GM12878 (cell line): ENCODE data around the gene TTYH1. TPM values are rescaled to one million over a fixed set of nuclear protein-coding genes. Genes with fewer than 3 reads are reported as not detected.

Experiments
- ATAC-seq: fragments of 200-7000 bp; cut with Tn5 transposase; 3 replicates; pipeline ENCODE4 v1.9.1; 2020; ENCODE audit warnings: mild to moderate bottlenecking, moderate library complexity
- BruUV-seq: library from RNA; stranded (reverse); fragments of 400-500 nt; replicated peaks from 2 replicates; lab custom pipeline; 2021; lab: Mats Ljungman, UMichigan
- CTCF ChIA-PET: fragments of 300-600 bp; sonication (Branson Sonifier 250); formaldehyde crosslinking; extraction: SDS; loops from one replicate; lab custom pipeline; 2021; ENCODE audit warnings: inconsistent platforms; lab: Yijun Ruan, JAX
- POLR2A ChIA-PET: fragments of 350-600 bp; formaldehyde crosslinking; extraction: SDS; loops from one replicate; lab custom pipeline; 2021; ENCODE audit warnings: inconsistent platforms; lab: Charles Lee
- RAD21 ChIA-PET: fragments of 300-600 bp; sonication (Branson Sonifier 250); formaldehyde crosslinking; loops from one replicate; lab custom pipeline; 2023; ENCODE audit warnings: antibody characterized with exemption; ENCODE audit not compliant: unreplicated experiment; lab: Charles Lee
- SMC1A ChIA-PET: fragments of 300-600 bp; sonication (Branson Sonifier 250); formaldehyde crosslinking; loops from one replicate; lab custom pipeline; 2023; ENCODE audit not compliant: unreplicated experiment, uncharacterized antibody; lab: Charles Lee
- DNase-seq: peaks from one replicate; pipeline ENCODE4 v3.0.0-alpha.2; 2011; ENCODE audit warnings: low read depth, low spot score
- FAIRE-seq: peaks from 3 replicates; lab custom pipeline; 2011; peaks lifted over from hg19 to GRCh38; lab: Jason Lieb, UNC
- H2AFZ ChIP-seq: 2 replicates; pipeline ENCODE4 v1.6.0; 2011; ENCODE audit warnings: low read depth, low read length, control low read depth; ENCODE audit not compliant: control insufficient read depth
- H3K27ac ChIP-seq: 2 replicates; pipeline ENCODE4 v1.5.1; 2011; ENCODE audit warnings: control low read depth; ENCODE audit not compliant: control insufficient read depth, insufficient read depth
- H3K27me3 ChIP-seq, 2 experiments: replicated peaks in 1 of 2; 2 replicates each; pipeline versions ENCODE4 v1.6.0 to v1.6.1; 2011; ENCODE audit warnings: low read length in 1 of 2; ENCODE audit not compliant: control insufficient read depth in 2 of 2, insufficient read depth in 2 of 2
- H3K36me3 ChIP-seq, 2 experiments: 2 replicates each; pipeline ENCODE4 v1.5.1; 2011; ENCODE audit warnings: low read length in 1 of 2; ENCODE audit not compliant: control insufficient read depth in 2 of 2, insufficient read depth in 2 of 2
- H3K4me1 ChIP-seq: 2 replicates; pipeline ENCODE4 v1.6.1; 2011; ENCODE audit warnings: mild to moderate bottlenecking, low read length, moderate library complexity, mixed read lengths; ENCODE audit not compliant: control insufficient read depth, insufficient read depth
- H3K4me2 ChIP-seq: 2 replicates; pipeline ENCODE4 v1.6.0; 2011; ENCODE audit warnings: control low read depth; ENCODE audit not compliant: control insufficient read depth, insufficient read depth
- H3K4me3 ChIP-seq: fragments of 200-600 bp; sonication (generic); 2 replicates; pipeline ENCODE4 v1.5.1; 2016
- H3K79me2 ChIP-seq: 2 replicates; pipeline ENCODE4 v1.6.0; 2011; ENCODE audit warnings: low read length; ENCODE audit not compliant: control insufficient read depth, insufficient read depth
- H3K9ac ChIP-seq: 2 replicates; pipeline ENCODE4 v1.8.0; 2011; ENCODE audit warnings: low read length, control low read depth, mixed read lengths; ENCODE audit not compliant: control insufficient read depth, insufficient read depth
- H3K9me3 ChIP-seq: replicated peaks from 3 replicates; pipeline ENCODE4 v1.5.1; 2011; ENCODE audit warnings: mild to moderate bottlenecking, low read length; ENCODE audit not compliant: control insufficient read depth, insufficient read depth
- H4K20me1 ChIP-seq: 2 replicates; pipeline ENCODE4 v1.6.0; 2011; ENCODE audit not compliant: control insufficient read depth, insufficient read depth
- ATF7 ChIP-seq: fragments of 450-650 bp; IDR thresholded peaks from 2 replicates; pipeline ENCODE4 v1.6.1; 2016; ENCODE audit warnings: low read depth, mild to moderate bottlenecking
- ESRRA ChIP-seq: IDR thresholded peaks from 2 replicates; pipeline ENCODE4 v1.6.1; 2012; ENCODE audit warnings: mild to moderate bottlenecking, low read length, improper control_type of control experiment
- HCFC1 ChIP-seq: fragments of 150-350 bp; IDR thresholded peaks from 2 replicates; pipeline ENCODE4 v1.6.1; 2014; ENCODE audit warnings: low read length
- KDM1A ChIP-seq: fragments of 200-600 bp; sonication (generic); IDR thresholded peaks from 2 replicates; pipeline ENCODE4 v1.6.1; 2016; ENCODE audit warnings: borderline replicate concordance
- MYC ChIP-seq: IDR thresholded peaks from 2 replicates; pipeline ENCODE4 v1.6.1; 2011; ENCODE audit warnings: mild to moderate bottlenecking, low read length, moderate library complexity, inconsistent platforms; ENCODE audit not compliant: insufficient read depth, insufficient replicate concordance, insufficient read length, severe bottlenecking
- RB1 ChIP-seq: fragments of 450-650 bp; formaldehyde crosslinking; IDR thresholded peaks from 2 replicates; pipeline ENCODE4 v1.6.1; 2017; ENCODE audit warnings: mild to moderate bottlenecking, borderline replicate concordance
- RUNX3 ChIP-seq: IDR thresholded peaks from 2 replicates; pipeline ENCODE4 v1.6.1; 2012; ENCODE audit warnings: low read length, inconsistent platforms
- SRF ChIP-seq, 2 experiments: IDR thresholded peaks; 2 replicates each; pipeline ENCODE4 v1.6.1; 2011; ENCODE audit warnings: low read depth in 2 of 2, low read length in 2 of 2, mild to moderate bottlenecking in 1 of 2, moderate library complexity in 1 of 2
- SUPT20H ChIP-seq: IDR thresholded peaks from 2 replicates; pipeline ENCODE4 v1.6.1; 2011; ENCODE audit warnings: low read depth, mild to moderate bottlenecking, low read length, moderate library complexity, borderline replicate concordance; ENCODE audit not compliant: control insufficient read depth
- SUZ12 ChIP-seq: fragments of 200-600 bp; sonication (generic); IDR thresholded peaks from one replicate; pipeline ENCODE4 v1.6.1; 2018; ENCODE audit warnings: antibody characterized with exemption, mild to moderate bottlenecking; ENCODE audit not compliant: unreplicated experiment
- TCF7 ChIP-seq: IDR thresholded peaks from 2 replicates; pipeline ENCODE4 v1.6.1; 2014; ENCODE audit warnings: antibody characterized with exemption, borderline replicate concordance
- ZZZ3 ChIP-seq: IDR thresholded peaks from 2 replicates; pipeline ENCODE4 v1.6.1; 2011; ENCODE audit warnings: low read depth; ENCODE audit not compliant: control insufficient read depth, insufficient read length
- WGBS: methylation state at CpG from one replicate; pipeline ENCODE4 v1.1.6; 2016; ENCODE audit warnings: low lambda C conversion rate; ENCODE audit not compliant: insufficient replicate concordance, insufficient coverage; ENCODE audit errors: missing lambda C conversion rate; 5-methylcytosine and 5-hydroxymethylcytosine counted together
- in situ Hi-C: fragments of 300-500 bp; cut with MboI; formaldehyde crosslinking; loops from 9 replicates; pipeline ENCODE4 v1.14.3; 2018; ENCODE audit warnings: mixed read lengths
- intact Hi-C: fragments of 100-400 bp; cut with micrococcal nuclease; formaldehyde crosslinking; loops from one replicate; pipeline ENCODE4 v1.14.2; 2022; ENCODE audit not compliant: unreplicated experiment
- polyA plus RNA-seq, 11 experiments: library from polyadenylated mRNA; depleted of rRNA in 4 of 11; unstranded in 6 of 11; stranded (reverse) in 5 of 11; fragments of >200 nt; fragmentation: Nextera tagmentation in 4 of 11; fragmentation: Illumina TruSeq in 1 of 11; extraction: Ambion mirVana in 4 of 11; extraction: Trizol in 1 of 11; gene quantifications; 1 replicate in 1 of 11; 2 replicates in 10 of 11; pipeline versions ENCODE4 v1.2.1 to v1.2.3, GENCODE V29; 2011 to 2016; ENCODE audit warnings: inconsistent platforms in 2 of 11, missing spikeins in 2 of 11, low read depth in 1 of 11
- total RNA-seq, 4 experiments: library from RNA; depleted of rRNA in 3 of 4; stranded (reverse); fragments of >200 nt in 3 of 4; fragmentation: Illumina TruSeq in 1 of 4; extraction: Trizol in 1 of 4; gene quantifications; 2 replicates each; pipeline versions ENCODE4 v1.2.1 to v1.2.3, GENCODE V29; 2013 to 2021

TTYH1 gene
- total and polyA plus RNA-seq, 10 of the 15 experiments (the other 5 are each of a cell fraction or from before 2014, with no cell fraction given): 0.01 to 0.36 (median 0.09) TPM; not detected in 3

- TF ChIP-seq HCFC1: no peak
- TF ChIP-seq KDM1A: no peak
- no peak for TF ChIP-seq ESRRA
- TF ChIP-seq RUNX3: no peak
- TF ChIP-seq SUZ12: no peak
- no peak for TF ChIP-seq MYC
- TF ChIP-seq SUPT20H: no peak
- TF ChIP-seq RB1: no peak
- TF ChIP-seq ZZZ3: no peak
- no peak for TF ChIP-seq ATF7
- no peak for TF ChIP-seq TCF7
- no peak for TF ChIP-seq SRF (IDR thresholded peaks at IDR 0.05; ENCODE audit: low read depth in 2 of 2, low read length in 2 of 2)
- TF ChIP-seq, all 136 proteins: peak for 0
- CTCF ChIA-PET: no interaction called here
- WGBS: 96% methylated on average over 4 of the region's 11 CpGs
- FAIRE-seq (no peak), DNase-seq (no peak), ATAC-seq (no peak)
- no TSS peak for BruUV-seq
- Histone ChIP-seq H3K4me1 (no peaks in the 10 kb centered on the region), H3K9ac (no peak overlapping the region), H3K9me3 (no peaks in the 10 kb centered on the region), H3K79me2 (no peaks in the 10 kb centered on the region), H3K36me3 (no peaks in the 10 kb centered on the region; a peak in 1 of 4 replicates), H2AFZ (no peak overlapping the region), H3K4me2 (no peak overlapping the region), H3K27me3 (no peaks in the 10 kb centered on the region; a peak in 1 of 4 replicates), H4K20me1 (no peaks in the 10 kb centered on the region; the same call in 1 of the 2 replicates), H3K4me3 (no peak overlapping the region), H3K27ac (no peak overlapping the region)
- in situ Hi-C loops (no loop called here), intact Hi-C loops (no loop called here)
- SMC1A ChIA-PET: no interaction called here
- POLR2A ChIA-PET: interaction anchor here (1.0 kb wide), 2 partner anchors 15 to 17 kb away, joined by 3 read pairs; partner anchors contain the start of gene LENG8
- RAD21 ChIA-PET: no interaction called here
These were observed 16.1 kb downstream of the TTYH1 start for GRCh38 chr19:54431255-54431838.
